IMR-90 (cell line): ENCODE data around the gene LEP. TPM values are rescaled to one million over a fixed set of nuclear protein-coding genes. Genes with fewer than 3 reads are reported as not detected.

ENCODE experiments used
- ATAC-seq: fragments of 200-7000 bp; cut with Tn5 transposase; 2 replicates; pipeline ENCODE4 v1.9.1; 2020; ENCODE audit warnings: low read depth, mild to moderate bottlenecking, moderate library complexity
- BruUV-seq: library from RNA; stranded (reverse); fragments of 400-500 nt; replicated peaks from 2 replicates; lab custom pipeline; 2021; lab: Mats Ljungman, UMichigan
- CTCF ChIA-PET: fragments of 300-600 bp; formaldehyde crosslinking; extraction: SDS; loops from one replicate; lab custom pipeline; 2021; ENCODE audit warnings: antibody characterized with exemption; lab: Yijun Ruan, JAX
- POLR2A ChIA-PET: fragments of 300-600 bp; sonication (Branson Sonifier 250); formaldehyde crosslinking; loops from one replicate; lab custom pipeline; 2022; ENCODE audit warnings: antibody characterized with exemption; ENCODE audit not compliant: unreplicated experiment; lab: Charles Lee
- DNase-seq: peaks from one replicate; pipeline ENCODE4 v3.0.0; 2013
- H2AFZ ChIP-seq: replicated peaks from 2 replicates; pipeline ENCODE3; 2013; ENCODE audit warnings: low read length, mild to moderate bottlenecking; ENCODE audit not compliant: poor library complexity
- H2AK5ac ChIP-seq: 2 replicates; pipeline ENCODE4 v1.6.1; 2013; ENCODE audit warnings: low read depth, low read length, inconsistent platforms
- H2AK9ac ChIP-seq: replicated peaks from 2 replicates; pipeline ENCODE3; 2013; ENCODE audit warnings: mild to moderate bottlenecking, low read depth, low read length, moderate library complexity; ENCODE audit not compliant: poor library complexity
- H2BK120ac ChIP-seq: 2 replicates; pipeline ENCODE4 v1.6.1; 2013; ENCODE audit warnings: low read depth, low read length, inconsistent platforms
- H2BK15ac ChIP-seq: 3 replicates; pipeline ENCODE4 v1.6.1; 2013; ENCODE audit warnings: low read depth, low read length, inconsistent platforms
- H2BK20ac ChIP-seq: 2 replicates; pipeline ENCODE4 v1.6.1; 2013; ENCODE audit warnings: low read depth, mild to moderate bottlenecking, inconsistent platforms, low read length, moderate library complexity
- H2BK5ac ChIP-seq: 2 replicates; pipeline ENCODE4 v1.6.1; 2013; ENCODE audit warnings: mild to moderate bottlenecking, low read depth, low read length, inconsistent platforms; ENCODE audit not compliant: poor library complexity, severe bottlenecking
- H3K14ac ChIP-seq: replicated peaks from 2 replicates; pipeline ENCODE4 v1.6.1; 2013; ENCODE audit warnings: low read depth, low read length, inconsistent platforms
- H3K18ac ChIP-seq: 2 replicates; pipeline ENCODE4 v1.6.1; 2013; ENCODE audit warnings: low read depth, low read length, control low read depth
- H3K23ac ChIP-seq: 2 replicates; pipeline ENCODE4 v1.6.1; 2013; ENCODE audit warnings: low read depth, low read length, inconsistent platforms
- H3K27ac ChIP-seq: 2 replicates; pipeline ENCODE4 v1.5.1; 2013; ENCODE audit warnings: mild to moderate bottlenecking, control low read depth, low read length; ENCODE audit not compliant: insufficient read depth
- H3K27me3 ChIP-seq: 2 replicates; pipeline ENCODE4 v1.6.1; 2013; ENCODE audit warnings: low read length; ENCODE audit not compliant: control insufficient read depth, insufficient read depth
- H3K36me3 ChIP-seq: 2 replicates; pipeline ENCODE4 v1.6.1; 2013; ENCODE audit warnings: low read length, mixed read lengths; ENCODE audit not compliant: control insufficient read depth, insufficient read depth
- H3K4ac ChIP-seq: 2 replicates; pipeline ENCODE4 v1.6.1; 2013; ENCODE audit warnings: low read depth, low read length, inconsistent platforms
- H3K4me1 ChIP-seq: 2 replicates; pipeline ENCODE4 v1.6.1; 2013; ENCODE audit warnings: low read length, mixed read lengths; ENCODE audit not compliant: control insufficient read depth, insufficient read depth
- H3K4me2 ChIP-seq: 2 replicates; pipeline ENCODE4 v1.6.1; 2013; ENCODE audit warnings: low read depth, mild to moderate bottlenecking, control low read depth, low read length, moderate library complexity
- H3K4me3 ChIP-seq: 2 replicates; pipeline ENCODE4 v1.5.1; 2013; ENCODE audit warnings: low read depth, mild to moderate bottlenecking, control low read depth, low read length, moderate library complexity; ENCODE audit not compliant: insufficient read depth
- H3K56ac ChIP-seq: 2 replicates; pipeline ENCODE4 v1.6.1; 2013; ENCODE audit warnings: low read length, inconsistent platforms; ENCODE audit not compliant: insufficient read depth; ENCODE audit errors: extremely low read depth
- H3K79me1 ChIP-seq, 2 experiments: 2 replicates each; pipeline ENCODE4 v1.6.1; 2013; ENCODE audit warnings: low read length in 2 of 2, inconsistent platforms in 1 of 2, low read depth in 1 of 2
- H3K9ac ChIP-seq: 2 replicates; pipeline ENCODE4 v1.6.1; 2013; ENCODE audit warnings: low read depth, low read length, control low read depth
- H3K9me1 ChIP-seq: 2 replicates; pipeline ENCODE4 v1.6.1; 2013; ENCODE audit warnings: low read length, inconsistent platforms; ENCODE audit not compliant: insufficient read depth
- H3K9me3 ChIP-seq: 2 replicates; pipeline ENCODE4 v1.6.1; 2013; ENCODE audit warnings: low read length; ENCODE audit not compliant: control insufficient read depth, insufficient read depth
- H4K20me1 ChIP-seq: 2 replicates; pipeline ENCODE4 v1.6.1; 2013; ENCODE audit warnings: low read length, inconsistent platforms; ENCODE audit not compliant: insufficient read depth
- H4K5ac ChIP-seq: 2 replicates; pipeline ENCODE4 v1.6.1; 2013; ENCODE audit warnings: mild to moderate bottlenecking, low read depth, low read length, control low read depth
- H4K8ac ChIP-seq, 2 experiments: 2 replicates each; pipeline ENCODE4 v1.6.1; 2013; ENCODE audit warnings: low read depth in 2 of 2, low read length in 2 of 2, control low read depth in 1 of 2, inconsistent platforms in 1 of 2
- H4K91ac ChIP-seq: 2 replicates; pipeline ENCODE4 v1.6.1; 2013; ENCODE audit warnings: low read depth, low read length, inconsistent platforms; ENCODE audit not compliant: insufficient read depth
- POLR2A ChIP-seq: IDR thresholded peaks from 2 replicates; pipeline ENCODE4 v1.6.1; 2012; ENCODE audit warnings: mild to moderate bottlenecking, low read depth, low read length
- WGBS, 2 experiments: methylation state at CpG; one replicate each; pipeline versions ENCODE4 v1.1.5 to v1.1.7; 2013; ENCODE audit warnings: missing lambda C conversion rate in 2 of 2; ENCODE audit not compliant: insufficient read length in 1 of 2; ENCODE audit errors: extremely low coverage in 2 of 2; 5-methylcytosine and 5-hydroxymethylcytosine counted together
- dilution Hi-C: fragments of 300-500 bp; cut with HindIII; formaldehyde crosslinking; loops from one replicate; pipeline ENCODE4 v1.14.3; 2018; ENCODE audit warnings: low sequenced_read_pairs; ENCODE audit not compliant: unreplicated experiment
- in situ Hi-C: fragments of 300-500 bp; cut with MboI; formaldehyde crosslinking; loops from 3 replicates; pipeline ENCODE4 v1.14.3; 2019; ENCODE audit warnings: low sequenced_read_pairs, inconsistent platforms, mixed read lengths
- intact Hi-C: fragments of 100-400 bp; cut with micrococcal nuclease; formaldehyde crosslinking; loops from 2 replicates; pipeline ENCODE4 v1.10.0; 2022
- polyA plus RNA-seq, 3 experiments: library from polyadenylated mRNA; depleted of rRNA; stranded (reverse); fragments of >200 nt; gene quantifications; 2 replicates each; pipeline ENCODE4 v1.2.3, GENCODE V29; 2012; ENCODE audit warnings: low replicate concordance in 1 of 3
- total RNA-seq: library from RNA; depleted of rRNA; stranded (reverse); fragments of >200 nt; gene quantifications from 2 replicates; pipeline ENCODE4 v1.2.3, GENCODE V29; 2012

Gene LEP
- total and polyA plus RNA-seq, 2 of the 4 experiments (the other 2 are of a cell fraction) = not detected

DNA sequence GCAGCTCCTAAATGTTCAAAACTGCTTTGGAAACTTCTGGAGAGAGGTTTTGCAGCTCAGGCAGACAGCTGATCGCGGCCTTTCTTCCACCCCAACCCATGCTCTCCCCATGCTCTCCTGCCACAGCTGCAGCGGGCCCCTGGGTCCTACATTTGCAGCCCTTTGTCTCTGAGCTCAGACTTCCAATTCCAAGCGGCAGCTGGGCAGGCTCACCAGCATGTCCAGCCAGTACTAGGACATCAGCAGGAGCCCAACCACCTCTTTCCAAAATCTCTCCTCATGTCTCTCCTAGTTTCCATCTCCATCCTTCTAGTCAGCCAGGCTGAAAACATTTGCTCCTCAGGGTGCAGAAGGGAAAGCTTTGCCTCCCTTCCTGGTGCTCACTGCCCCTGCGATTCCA lies 6.0 kb downstream of the LEP start:
- H2BK5ac ChIP-seq = no peak overlapping the region
- H4K20me1 ChIP-seq = no peaks in the 10 kb centered on the region
- BruUV-seq = no TSS peak
- no peak for TF ChIP-seq POLR2A
- no peak overlapping the region for H4K91ac ChIP-seq
- H4K5ac ChIP-seq = no peak overlapping the region
- no peak overlapping the region for H2BK20ac ChIP-seq
- peaks cover 57% of the 10 kb centered on the region for H3K27me3 ChIP-seq
- no peak overlapping the region for H2BK15ac ChIP-seq
- H3K4me1 ChIP-seq = no peaks in the 10 kb centered on the region
- H3K9me1 ChIP-seq = no peaks in the 10 kb centered on the region
- intact Hi-C loops = no loop called here
- H2AK9ac ChIP-seq = no peak overlapping the region
- CTCF ChIA-PET = no interaction called here
- no peak; the same call in 1 of the 2 replicates for ATAC-seq
- H3K23ac ChIP-seq = no peak overlapping the region
- POLR2A ChIA-PET = no interaction called here
- peaks cover 2% of the 10 kb centered on the region for H3K9me3 ChIP-seq
- no peak overlapping the region for H3K56ac ChIP-seq
- no peak overlapping the region for H2AFZ ChIP-seq
- no peak overlapping the region for H3K4ac ChIP-seq
- H3K9ac ChIP-seq = no peak overlapping the region
- H3K18ac ChIP-seq = no peak overlapping the region
- H3K27ac ChIP-seq = no peak overlapping the region
- H3K4me2 ChIP-seq = no peak overlapping the region
- H3K4me3 ChIP-seq = no peak overlapping the region
- dilution Hi-C loops = no loop called here
- 58% methylated on average over 3 of the region's 5 CpGs; no CpG with 5 or more reads in 1 of the 2 experiments for WGBS, 2 experiments
- in situ Hi-C loops = no loop called here
- no peak overlapping the region for H2AK5ac ChIP-seq
- no peak overlapping the region for H3K14ac ChIP-seq
- no peaks in the 10 kb centered on the region for H3K79me1 ChIP-seq
- H3K36me3 ChIP-seq = no peaks in the 10 kb centered on the region
- DNase-seq = no peak
- H2BK120ac ChIP-seq = no peak overlapping the region
- no peak overlapping the region for H4K8ac ChIP-seq
